K562 (cell line): ENCODE data around the gene HVCN1. TPM values are rescaled to one million over a fixed set of nuclear protein-coding genes. Genes with fewer than 3 reads are reported as not detected.

ENCODE experiments used
- ATAC-seq: fragments of 200-7000 bp; cut with Tn5 transposase; 3 replicates; pipeline ENCODE4 v1.9.1; 2020; ENCODE audit warnings: moderate library complexity
- BruUV-seq: library from RNA; stranded (reverse); fragments of 400-500 nt; replicated peaks from 2 replicates; lab custom pipeline; 2021; lab: Mats Ljungman, UMichigan
- CTCF ChIA-PET: fragments of 300-600 bp; formaldehyde crosslinking; extraction: SDS; loops from one replicate; lab custom pipeline; 2021; ENCODE audit warnings: low intra/inter-chr PET ratio; lab: Yijun Ruan, JAX
- POLR2A ChIA-PET: fragments of 300-600, 350-650 bp; sonication (Branson Sonifier 250); formaldehyde crosslinking; extraction: SDS; loops from one replicate; lab custom pipeline; 2021; ENCODE audit warnings: antibody characterized with exemption, inconsistent platforms; lab: Yijun Ruan, JAX
- DNase-seq, 4 experiments: peaks; one replicate each; pipeline versions ENCODE4 v3.0.0 to v3.0.0-alpha.2; 2011 to 2018; ENCODE audit warnings: low spot score in 3 of 4, mixed read lengths in 3 of 4; ENCODE audit errors: extremely low read depth in 1 of 4
- FAIRE-seq: peaks from 2 replicates; lab custom pipeline; 2011; peaks lifted over from hg19 to GRCh38; lab: Jason Lieb, UNC
- H2AFZ ChIP-seq: 2 replicates; pipeline ENCODE4 v1.6.0; 2011; ENCODE audit warnings: low read depth, low read length, control low read depth, inconsistent platforms
- H3K27ac ChIP-seq: fragments of 200-600 bp; 3 replicates; pipeline ENCODE4 v1.8.0; 2011; ENCODE audit warnings: low read depth, mild to moderate bottlenecking, control low read depth, inconsistent platforms, low read length, moderate library complexity, mixed read lengths; ENCODE audit errors: extremely low read depth
- H3K27me3 ChIP-seq, 2 experiments: fragments of 300-600 bp in 1 of 2; 2 replicates in 1 of 2; 3 replicates in 1 of 2; pipeline versions ENCODE4 v1.6.0 to v1.8.0; 2011; ENCODE audit warnings: inconsistent platforms in 2 of 2, low read length in 2 of 2, mild to moderate bottlenecking in 1 of 2, mixed read lengths in 1 of 2, moderate library complexity in 1 of 2; ENCODE audit not compliant: control insufficient read depth in 2 of 2, insufficient read depth in 2 of 2
- H3K36me3 ChIP-seq: fragments of 300-600 bp; 3 replicates; pipeline ENCODE4 v1.8.0; 2011; ENCODE audit warnings: mild to moderate bottlenecking, low read length, inconsistent platforms; ENCODE audit not compliant: control insufficient read depth, insufficient read depth
- H3K4me1 ChIP-seq, 2 experiments: fragments of 200-600 bp in 1 of 2; replicated peaks in 1 of 2; 2 replicates in 1 of 2; 3 replicates in 1 of 2; pipeline versions ENCODE4 v1.5.1 to v1.8.0; 2011; ENCODE audit warnings: inconsistent platforms in 2 of 2, low read length in 2 of 2, mild to moderate bottlenecking in 1 of 2, mixed read lengths in 1 of 2, moderate library complexity in 1 of 2; ENCODE audit not compliant: control insufficient read depth in 2 of 2, insufficient read depth in 2 of 2
- H3K4me2 ChIP-seq: 2 replicates; pipeline ENCODE4 v1.6.1; 2011; ENCODE audit warnings: low read length, control low read depth, inconsistent platforms, mixed read lengths; ENCODE audit not compliant: insufficient read depth
- H3K4me3 ChIP-seq: fragments of 200-600 bp; sonication (generic), shearing (Covaris generic); 2 replicates; pipeline ENCODE4 v1.5.1; 2016; ENCODE audit warnings: control low read depth, inconsistent platforms
- H3K79me2 ChIP-seq: fragments of 200-600 bp; 3 replicates; pipeline ENCODE4 v1.8.0; 2011; ENCODE audit warnings: low read length, inconsistent platforms; ENCODE audit not compliant: control insufficient read depth, insufficient read depth
- H3K9ac ChIP-seq, 2 experiments: 2 replicates each; pipeline versions ENCODE4 v1.6.0 to v1.6.1; 2011; ENCODE audit warnings: low read depth in 2 of 2, low read length in 2 of 2, control low read depth in 1 of 2, inconsistent platforms in 1 of 2, mild to moderate bottlenecking in 1 of 2, mixed read lengths in 1 of 2; ENCODE audit not compliant: insufficient read depth in 1 of 2
- H3K9me1 ChIP-seq: one replicate; pipeline ENCODE4 v1.6.0; 2011; ENCODE audit warnings: inconsistent platforms, mild to moderate bottlenecking, low read length, moderate library complexity; ENCODE audit not compliant: control insufficient read depth, insufficient read depth
- H3K9me3 ChIP-seq: replicated peaks from 2 replicates; pipeline ENCODE4 v1.5.1; 2011; ENCODE audit warnings: low read depth, low read length, inconsistent platforms; ENCODE audit not compliant: control insufficient read depth, insufficient read depth
- H4K20me1 ChIP-seq: replicated peaks from 2 replicates; pipeline ENCODE4 v1.6.1; 2011; ENCODE audit warnings: low read length, inconsistent platforms, mixed read lengths; ENCODE audit not compliant: control insufficient read depth, insufficient read depth
- CEBPB ChIP-seq: fragments of 450-650 bp; IDR thresholded peaks from 2 replicates; pipeline ENCODE4 v1.6.1; 2016; ENCODE audit warnings: missing genetic modification characterization, missing compliant biosample characterization
- CEBPG ChIP-seq, 3 experiments: fragments of 200-800 bp in 1 of 3; sonication (Bioruptor generic) in 1 of 3; sonication (generic) in 1 of 3; formaldehyde crosslinking in 1 of 3; IDR thresholded peaks in 2 of 3; conservative IDR thresholded peaks in 1 of 3; 2 replicates each; pipeline versions ENCODE4 v1.6.1 to v1.8.0; 2016 to 2022; ENCODE audit warnings: missing compliant biosample characterization in 2 of 3, missing genetic modification characterization in 2 of 3, mild to moderate bottlenecking in 1 of 3, missing genetic modification reagents in 1 of 3
- CXXC5 ChIP-seq: fragments of 250-450 bp; sonication (Bioruptor Pico); IDR thresholded peaks from 2 replicates; pipeline ENCODE4 v1.8.0; 2022; ENCODE audit warnings: inconsistent platforms, mild to moderate bottlenecking, moderate library complexity
- ELF1 ChIP-seq: fragments of 200-800 bp; sonication (Bioruptor generic); IDR thresholded peaks from 2 replicates; pipeline ENCODE4 v1.6.1; 2016; ENCODE audit warnings: missing genetic modification characterization, missing compliant biosample characterization
- ETV1 ChIP-seq: fragments of 450-650 bp; conservative IDR thresholded peaks from 2 replicates; pipeline ENCODE4 v1.6.1; 2016; ENCODE audit warnings: missing genetic modification characterization, control low read depth, low read depth, missing compliant biosample characterization
- GABPA ChIP-seq: fragments of 200-800 bp; sonication (Bioruptor generic); conservative IDR thresholded peaks from 2 replicates; pipeline ENCODE4 v1.6.1; 2016; ENCODE audit warnings: low read depth, missing genetic modification characterization, missing compliant biosample characterization
- KLF13 ChIP-seq: fragments of 450-650 bp; IDR thresholded peaks from 2 replicates; pipeline ENCODE4 v1.6.1; 2016; ENCODE audit warnings: missing genetic modification characterization, low read depth, mild to moderate bottlenecking, missing compliant biosample characterization, moderate library complexity, borderline replicate concordance
- NFIC ChIP-seq: fragments of 450-650 bp; IDR thresholded peaks from 2 replicates; pipeline ENCODE4 v1.6.1; 2017; ENCODE audit warnings: mild to moderate bottlenecking, inconsistent platforms
- NONO ChIP-seq, 2 experiments: fragments of 200-400 bp in 1 of 2; fragments of 450-650 bp in 1 of 2; formaldehyde crosslinking in 1 of 2; IDR thresholded peaks; 2 replicates each; pipeline ENCODE4 v1.6.1; 2017; ENCODE audit warnings: low read depth in 2 of 2, mild to moderate bottlenecking in 2 of 2, moderate library complexity in 2 of 2, low read length in 1 of 2
- WGBS: fragments of 100-300 bp; shearing (Covaris generic); methylation state at CpG from one replicate; pipeline ENCODE4 v1.1.6; 2016; ENCODE audit warnings: low coverage, mixed read lengths; ENCODE audit not compliant: insufficient coverage; ENCODE audit errors: missing lambda C conversion rate; 5-methylcytosine and 5-hydroxymethylcytosine counted together
- in situ Hi-C: fragments of 300-500 bp; cut with MboI; formaldehyde crosslinking; loops from 4 replicates; pipeline ENCODE4 v1.15.0; 2018; ENCODE audit warnings: inconsistent platforms, mixed read lengths
- intact Hi-C: fragments of 100-400 bp; cut with micrococcal nuclease; formaldehyde crosslinking; loops from 2 replicates; pipeline ENCODE4 v1.14.2; 2022
- polyA plus RNA-seq, 8 experiments: library from polyadenylated mRNA; depleted of rRNA in 4 of 8; stranded (reverse) in 5 of 8; unstranded in 3 of 8; fragments of >200 nt; fragmentation: Nextera tagmentation in 2 of 8; fragmentation: Illumina TruSeq in 1 of 8; extraction: Ambion mirVana in 2 of 8; extraction: Trizol in 1 of 8; gene quantifications; 2 replicates each; pipeline versions ENCODE4 v1.2.1 to v1.2.3, GENCODE V29; 2011 to 2014; ENCODE audit warnings: inconsistent platforms in 1 of 8, missing spikeins in 1 of 8
- total RNA-seq, 7 experiments: library from RNA; depleted of rRNA in 6 of 7; stranded (reverse); fragments of >200 nt in 6 of 7; fragmentation: Illumina TruSeq in 2 of 7; extraction: Trizol in 2 of 7; gene quantifications; 2 replicates each; pipeline versions ENCODE4 v1.2.1 to v1.2.3, GENCODE V29; 2011 to 2021; ENCODE audit warnings: low replicate concordance in 1 of 7

HVCN1 gene
- total and polyA plus RNA-seq, 9 of the 15 experiments (the other 6 are each of a cell fraction or from before 2014, with no cell fraction given) = 0.21 to 1.4 (median 0.74) TPM

- Histone ChIP-seq H3K27ac (no peak overlapping the region), H3K4me2 (no peak overlapping the region), H3K9me3 (no peaks in the 10 kb centered on the region), H3K27me3 (no peaks in the 10 kb centered on the region), H3K36me3 (no peaks in the 10 kb centered on the region), H3K79me2 (no peaks in the 10 kb centered on the region), H3K4me3 (no peak overlapping the region), H4K20me1 (no peaks in the 10 kb centered on the region; the same call in 1 of the 2 replicates), H3K4me1 (peaks cover 30 to 37% of the 10 kb centered on the region in 2 experiments), H2AFZ (no peak overlapping the region), H3K9ac (no peak overlapping the region; a peak in 1 of 4 replicates), H3K9me1 (no peaks in the 10 kb centered on the region)
- ChIA-PET POLR2A (interaction anchor here (0.7 to 0.9 kb wide), 2 partner anchors 16 to 24 kb away, joined by 4 read pairs; no protein-coding TSS in a partner anchor), CTCF (no interaction called here)
- 43% methylated on average over 7 of the region's 7 CpGs for WGBS
- ATAC-seq (no peak), FAIRE-seq (no peak), DNase-seq (no peak)
- in situ Hi-C loops = no loop called here
- intact Hi-C loops = no loop called here
- TF ChIP-seq NFIC (peak; percentile 43), CEBPB (tag) (peak; percentile 75), ETV1 (tag) (peak; percentile 44), KLF13 (tag) (no peak), NONO (IDR thresholded peaks at IDR 0.05; ENCODE audit: low read depth in 2 of 2, low read length in 1 of 2) (no peak), CEBPG (CRISPR knock-in tag; IDR thresholded peaks at IDR 0.05) (no peak), CEBPG (tag; conservative IDR thresholded peaks at IDR 0.05 in 1 of 2, IDR thresholded peaks at IDR 0.05 in 1 of 2) (0 out of 4 replicates have a peak, but pooled peaks of 1 of the 2 experiments have one; percentile 33), CXXC5 (peak; percentile 48), GABPA (tag) (peak; percentile 37; the same call in 1 of the 2 replicates), ELF1 (tag) (peak; percentile 25; the same call in 1 of the 2 replicates)
- no TSS peak for BruUV-seq
Measured at GRCh38 chr12:110693731-110694130, 4.8 kb upstream of the HVCN1 start.
